IPS-18a (cell line): ENCODE results near the gene PHLDB3.

ENCODE experiments used
- H3K27ac ChIP-seq: one replicate; pipeline ENCODE4 v1.5.1; 2013; ENCODE audit warnings: low read length
- H3K27me3 ChIP-seq: one replicate; pipeline ENCODE4 v1.6.1; 2013; ENCODE audit warnings: mild to moderate bottlenecking, low read length; ENCODE audit not compliant: control insufficient read depth, insufficient read depth
- H3K36me3 ChIP-seq: one replicate; pipeline ENCODE4 v1.6.1; 2013; ENCODE audit warnings: low read depth, low read length; ENCODE audit not compliant: control insufficient read depth
- H3K4me1 ChIP-seq: one replicate; pipeline ENCODE4 v1.6.1; 2013; ENCODE audit warnings: low read depth, low read length; ENCODE audit not compliant: control insufficient read depth
- H3K4me3 ChIP-seq: one replicate; pipeline ENCODE4 v1.5.1; 2013; ENCODE audit warnings: low read length
- H3K9ac ChIP-seq: one replicate; pipeline ENCODE4 v1.6.1; 2013; ENCODE audit warnings: mild to moderate bottlenecking, low read length, moderate library complexity
- H3K9me3 ChIP-seq: one replicate; pipeline ENCODE4 v1.6.1; 2013; ENCODE audit warnings: low read depth, low read length; ENCODE audit not compliant: control insufficient read depth

Gene PHLDB3

DNA sequence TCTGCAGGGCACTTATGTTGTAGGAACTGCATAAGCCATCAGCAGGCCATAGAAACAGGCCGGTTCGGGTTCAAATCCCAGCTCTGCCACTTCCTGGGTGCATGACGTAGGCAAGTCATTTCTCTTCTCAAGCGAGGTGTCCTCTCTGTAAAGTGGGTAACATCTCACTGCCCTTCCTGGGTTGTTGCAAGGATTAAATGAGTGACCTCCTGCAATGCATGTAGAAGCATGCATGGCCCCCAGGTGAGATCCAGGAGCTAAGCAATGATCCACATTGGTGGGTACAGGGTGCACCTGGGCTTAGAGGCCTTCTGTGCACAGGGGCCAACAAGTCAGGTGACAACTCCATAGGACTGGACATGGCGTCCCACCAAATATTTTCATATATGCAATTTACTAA, 13.8 kb downstream of the PHLDB3 start:
- Histone ChIP-seq H3K9me3 (no peaks in the 10 kb centered on the region), H3K9ac (no peak overlapping the region), H3K27ac (no peak overlapping the region), H3K4me1 (no peaks in the 10 kb centered on the region), H3K27me3 (no peaks in the 10 kb centered on the region), H3K36me3 (no peaks in the 10 kb centered on the region), H3K4me3 (no peak overlapping the region)

DNA sequence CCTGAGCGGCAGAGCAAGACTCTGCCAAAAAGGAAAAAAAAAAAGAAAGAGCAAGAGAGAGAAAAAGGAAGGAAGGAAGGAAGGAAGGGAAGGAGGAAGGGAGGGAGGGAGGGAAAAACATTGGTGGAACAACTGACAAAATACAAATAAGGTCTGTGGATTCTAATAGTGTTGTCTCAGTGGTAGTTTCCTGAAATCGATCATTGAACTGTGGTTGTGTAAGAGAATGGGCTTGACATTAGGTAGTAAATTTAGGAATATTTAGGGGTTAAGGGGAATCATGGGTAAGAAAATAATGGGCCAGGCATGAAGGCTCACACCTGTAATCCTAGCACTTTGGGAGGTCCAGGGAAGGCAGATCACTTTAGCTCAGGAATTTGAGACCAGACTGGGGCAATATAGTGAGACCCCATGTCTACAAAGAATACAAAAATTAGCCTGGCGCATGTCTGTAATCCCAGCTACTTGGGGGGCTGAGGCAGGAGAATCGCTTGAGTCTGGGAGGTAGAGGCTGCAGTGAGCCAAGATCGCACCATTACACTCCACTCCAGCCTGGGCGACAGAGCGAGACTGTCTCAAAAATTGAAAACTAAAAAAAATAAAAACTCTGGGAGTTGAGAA, 14.5 kb downstream of the PHLDB3 start:
- no peaks in the 10 kb centered on the region for H3K27me3 ChIP-seq
- no peak overlapping the region for H3K27ac ChIP-seq
- no peaks in the 10 kb centered on the region for H3K36me3 ChIP-seq
- H3K4me3 ChIP-seq, result no peak overlapping the region
- no peaks in the 10 kb centered on the region for H3K4me1 ChIP-seq
- no peaks in the 10 kb centered on the region for H3K9me3 ChIP-seq
- H3K9ac ChIP-seq, result no peak overlapping the region

DNA sequence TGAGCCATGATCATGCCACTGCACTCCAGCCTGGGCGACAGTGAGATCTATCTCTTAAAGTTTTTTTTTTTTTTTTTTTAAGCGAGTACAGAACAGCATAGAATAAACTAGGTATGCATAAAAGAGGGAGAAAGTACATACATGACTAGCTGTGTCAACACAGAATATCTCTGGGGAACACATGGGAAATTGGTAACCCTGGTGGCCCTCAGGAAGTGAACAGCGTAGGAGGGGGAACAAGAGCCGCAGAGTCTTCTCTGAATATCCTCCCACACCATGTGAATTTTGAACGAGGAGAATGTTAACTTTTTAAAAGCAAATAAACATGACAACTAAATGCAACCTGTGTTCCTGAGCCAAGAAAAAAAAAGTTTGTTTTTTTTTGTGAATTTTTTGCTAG, 15.2 kb downstream of the PHLDB3 start:
- H3K27ac ChIP-seq, result no peak overlapping the region
- H3K4me1 ChIP-seq, result no peaks in the 10 kb centered on the region
- no peak overlapping the region for H3K9ac ChIP-seq
- no peaks in the 10 kb centered on the region for H3K36me3 ChIP-seq
- no peaks in the 10 kb centered on the region for H3K27me3 ChIP-seq
- H3K9me3 ChIP-seq, result no peaks in the 10 kb centered on the region
- no peak overlapping the region for H3K4me3 ChIP-seq

DNA sequence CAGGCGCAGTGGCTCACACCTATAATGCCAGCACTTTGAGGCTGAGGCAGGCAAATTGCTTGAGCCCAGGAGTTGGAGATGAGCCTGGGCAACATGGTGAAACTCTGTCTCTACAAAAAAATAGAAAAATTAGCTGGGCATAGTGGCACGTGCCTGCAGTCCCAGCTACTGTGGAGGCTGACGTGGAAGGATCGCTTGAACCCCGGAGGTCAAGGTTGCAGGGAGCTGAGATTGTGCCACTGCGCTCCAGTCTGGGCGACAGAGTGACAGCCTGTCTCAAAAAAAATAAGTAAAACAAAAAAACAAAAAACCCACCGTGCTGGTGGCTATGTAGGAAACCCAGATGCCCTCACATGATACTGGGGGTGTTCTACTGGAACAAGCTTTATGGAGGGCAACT, 16.4 kb downstream of the PHLDB3 start:
- H3K9ac ChIP-seq, result no peak overlapping the region

DNA sequence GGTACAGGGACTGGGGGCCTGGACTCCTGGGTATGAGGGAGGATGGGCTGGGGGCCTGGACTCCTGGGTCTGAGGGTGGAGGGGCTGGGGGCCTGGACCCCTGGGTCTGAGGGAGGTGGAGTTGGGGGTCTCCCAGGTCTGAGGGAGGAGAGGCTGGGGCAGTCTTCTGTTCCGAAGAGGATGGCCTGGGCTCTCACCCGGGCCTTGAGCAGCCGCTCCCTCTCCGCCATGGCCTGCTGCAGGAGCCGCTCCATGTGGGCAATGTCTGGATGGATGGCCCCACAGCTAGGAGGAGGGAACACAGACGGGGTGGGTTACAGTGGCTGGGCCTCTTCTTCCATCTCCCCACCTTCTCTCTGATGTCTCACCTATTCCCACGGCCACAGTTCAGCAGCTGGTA, 18.1 kb downstream of the PHLDB3 start:
- H3K27ac ChIP-seq, result no peak overlapping the region
- H3K4me1 ChIP-seq, result no peaks in the 10 kb centered on the region
- H3K9me3 ChIP-seq, result no peaks in the 10 kb centered on the region
- H3K9ac ChIP-seq, result no peak overlapping the region
- H3K4me3 ChIP-seq, result no peak overlapping the region
- H3K27me3 ChIP-seq, result no peaks in the 10 kb centered on the region
- no peaks in the 10 kb centered on the region for H3K36me3 ChIP-seq

More for the DNA sequence above, 16.4 kb downstream of the PHLDB3 start:
- no peaks in the 10 kb centered on the region for H3K36me3 ChIP-seq
- no peak overlapping the region for H3K27ac ChIP-seq
- H3K4me1 ChIP-seq, result no peaks in the 10 kb centered on the region
- no peaks in the 10 kb centered on the region for H3K9me3 ChIP-seq
- H3K4me3 ChIP-seq, result no peak overlapping the region
- no peaks in the 10 kb centered on the region for H3K27me3 ChIP-seq

DNA sequence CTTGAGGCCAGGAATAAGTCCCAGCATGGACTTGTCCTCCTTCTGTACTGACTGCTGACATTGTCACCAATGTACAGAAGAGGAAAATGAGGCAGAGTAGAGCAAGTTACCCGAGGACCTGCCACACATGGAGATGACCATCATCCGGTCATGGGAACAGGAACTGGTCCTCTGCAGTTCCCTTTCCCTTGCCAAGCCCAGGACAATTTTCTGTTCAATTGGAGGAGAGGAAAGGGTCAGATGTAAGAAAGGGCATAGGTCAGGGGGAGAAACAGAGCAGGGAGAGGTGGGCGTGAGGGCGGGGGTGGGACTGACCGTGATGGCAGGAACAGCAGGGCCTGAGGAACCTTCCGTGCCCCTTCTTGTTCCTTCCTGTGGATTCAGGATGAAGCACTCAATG, 18.6 kb downstream of the PHLDB3 start:
- H3K9ac ChIP-seq, result no peak overlapping the region
- H3K36me3 ChIP-seq, result no peaks in the 10 kb centered on the region
- no peaks in the 10 kb centered on the region for H3K4me1 ChIP-seq
- H3K27ac ChIP-seq, result no peak overlapping the region
- H3K9me3 ChIP-seq, result no peaks in the 10 kb centered on the region
- H3K4me3 ChIP-seq, result no peak overlapping the region
- no peaks in the 10 kb centered on the region for H3K27me3 ChIP-seq

DNA sequence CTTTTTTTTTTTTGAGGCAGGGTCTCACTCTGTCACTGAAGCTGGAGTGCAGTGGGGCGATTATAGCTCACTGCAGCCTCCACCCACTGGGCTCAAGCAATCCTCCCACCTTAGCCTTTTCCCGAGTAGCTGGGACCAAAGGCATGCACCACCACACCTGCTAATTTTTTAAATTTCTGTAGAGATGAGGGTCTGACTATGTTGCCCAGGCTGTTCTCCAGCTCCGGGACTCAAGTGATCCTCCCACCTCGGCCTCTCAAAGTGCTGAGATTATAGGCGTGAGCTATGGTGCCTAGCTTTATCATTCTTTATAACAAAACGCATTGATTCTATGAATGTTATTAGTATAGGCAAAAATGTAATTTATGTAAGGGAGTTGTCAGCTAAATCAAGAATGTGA, 21.3 kb downstream of the PHLDB3 start:
- no peak overlapping the region for H3K9ac ChIP-seq
- no peaks in the 10 kb centered on the region for H3K9me3 ChIP-seq
- no peaks in the 10 kb centered on the region for H3K4me1 ChIP-seq
- no peak overlapping the region for H3K4me3 ChIP-seq
- H3K36me3 ChIP-seq, result no peaks in the 10 kb centered on the region
- H3K27me3 ChIP-seq, result no peaks in the 10 kb centered on the region
- no peak overlapping the region for H3K27ac ChIP-seq

DNA sequence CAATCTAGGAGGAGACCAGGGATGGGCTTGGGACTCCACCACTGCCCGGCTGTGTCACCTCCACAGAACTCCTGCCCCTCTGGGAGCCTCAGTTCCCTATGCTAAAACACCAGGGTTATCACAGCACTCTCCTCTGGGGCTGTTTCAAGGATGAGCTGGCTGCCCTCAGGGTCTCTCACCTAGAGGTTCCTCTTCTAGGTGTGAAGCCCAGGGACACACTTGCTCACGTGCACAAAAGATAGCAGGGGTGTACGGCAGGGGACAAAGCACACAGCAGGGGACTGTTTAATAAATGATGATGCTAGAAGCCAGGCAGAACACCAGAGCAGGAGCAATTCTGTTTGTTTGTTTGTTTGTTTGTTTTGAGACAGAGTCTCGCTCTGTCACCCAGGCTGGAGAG, 22.4 kb downstream of the PHLDB3 start:
- no peaks in the 10 kb centered on the region for H3K4me1 ChIP-seq
- no peaks in the 10 kb centered on the region for H3K36me3 ChIP-seq
- H3K9me3 ChIP-seq, result no peaks in the 10 kb centered on the region
- H3K9ac ChIP-seq, result no peak overlapping the region
- H3K27me3 ChIP-seq, result no peaks in the 10 kb centered on the region
- no peak overlapping the region for H3K4me3 ChIP-seq
- no peak overlapping the region for H3K27ac ChIP-seq

DNA sequence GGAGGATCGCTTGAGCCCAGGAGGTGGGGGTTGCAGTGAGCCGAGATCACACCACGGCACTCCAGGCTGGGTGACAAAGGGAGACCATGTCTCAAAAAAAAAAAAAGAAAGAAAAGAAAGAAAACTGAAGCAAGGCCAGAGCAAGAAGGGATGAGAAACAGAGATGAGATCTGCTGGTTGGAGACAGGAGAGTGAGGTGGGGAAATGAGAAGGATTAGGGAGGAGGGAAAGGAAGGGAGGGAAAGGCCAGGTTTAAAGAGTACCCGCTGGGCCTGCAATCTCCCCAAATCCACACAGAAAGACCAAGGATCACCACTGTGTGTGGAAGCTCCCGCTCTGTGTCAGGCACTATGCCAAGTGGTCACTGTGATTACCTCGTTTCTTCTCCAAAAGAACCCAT, 22.8 kb downstream of the PHLDB3 start:
- Histone ChIP-seq H3K4me3 (no peak overlapping the region), H3K36me3 (no peaks in the 10 kb centered on the region), H3K4me1 (no peaks in the 10 kb centered on the region), H3K27ac (no peak overlapping the region), H3K9ac (no peak overlapping the region), H3K9me3 (no peaks in the 10 kb centered on the region), H3K27me3 (no peaks in the 10 kb centered on the region)

DNA sequence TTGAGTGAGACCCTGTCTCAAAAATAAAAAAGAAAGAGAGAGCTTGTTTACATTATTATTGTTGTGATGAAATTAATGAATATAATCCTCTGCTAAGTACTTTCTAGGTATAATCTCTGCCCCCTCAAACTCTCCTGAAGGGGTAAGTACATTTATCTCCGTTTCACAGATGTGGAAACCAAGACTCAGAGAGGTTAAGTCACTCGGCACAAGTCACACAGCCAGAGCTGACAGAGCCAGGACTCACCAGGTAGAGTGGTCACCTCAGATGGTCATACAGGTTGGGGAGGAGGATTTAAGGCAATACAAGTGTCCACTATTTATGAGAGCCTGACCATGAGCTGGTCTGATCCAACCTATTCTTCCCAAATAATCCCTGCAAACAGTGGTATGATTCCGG, 24.0 kb downstream of the PHLDB3 start:
- H3K4me3 ChIP-seq, result no peak overlapping the region
- H3K27me3 ChIP-seq, result no peaks in the 10 kb centered on the region
- H3K4me1 ChIP-seq, result no peaks in the 10 kb centered on the region
- H3K9me3 ChIP-seq, result no peaks in the 10 kb centered on the region
- no peaks in the 10 kb centered on the region for H3K36me3 ChIP-seq
- H3K27ac ChIP-seq, result no peak overlapping the region
- no peak overlapping the region for H3K9ac ChIP-seq

DNA sequence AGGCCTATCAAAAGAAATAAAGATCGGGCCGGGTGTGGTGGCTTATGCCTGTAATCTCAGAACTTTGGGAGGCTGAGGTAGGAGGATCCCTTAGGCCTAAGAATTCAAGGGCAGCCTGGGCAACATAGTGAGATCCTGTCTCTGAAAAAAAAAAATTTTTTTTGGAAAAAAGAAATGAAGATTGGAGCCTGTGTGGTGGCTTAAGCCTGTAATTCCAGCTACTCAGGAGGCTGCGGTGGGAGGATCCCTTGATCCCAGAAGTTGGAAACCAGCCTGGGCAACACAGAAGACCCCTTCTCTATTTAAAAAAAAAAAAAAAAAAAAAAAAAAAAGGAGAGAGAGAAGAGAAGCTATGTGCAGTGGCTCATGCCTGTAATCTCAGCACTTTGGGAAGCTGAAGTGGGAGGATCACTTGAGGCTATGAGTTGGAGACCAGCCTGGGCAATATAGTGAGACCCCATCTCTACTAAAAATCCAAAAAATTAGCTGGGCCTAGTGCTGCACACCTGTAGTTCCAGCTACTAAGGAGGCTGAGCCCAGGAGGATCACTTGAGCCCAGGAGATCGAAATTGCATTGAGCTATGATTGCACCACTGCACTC, 24.5 kb downstream of the PHLDB3 start:
- Histone ChIP-seq H3K4me3 (no peak overlapping the region), H3K27me3 (no peaks in the 10 kb centered on the region), H3K9ac (no peak overlapping the region), H3K27ac (no peak overlapping the region), H3K9me3 (no peaks in the 10 kb centered on the region), H3K4me1 (no peaks in the 10 kb centered on the region), H3K36me3 (no peaks in the 10 kb centered on the region)

DNA sequence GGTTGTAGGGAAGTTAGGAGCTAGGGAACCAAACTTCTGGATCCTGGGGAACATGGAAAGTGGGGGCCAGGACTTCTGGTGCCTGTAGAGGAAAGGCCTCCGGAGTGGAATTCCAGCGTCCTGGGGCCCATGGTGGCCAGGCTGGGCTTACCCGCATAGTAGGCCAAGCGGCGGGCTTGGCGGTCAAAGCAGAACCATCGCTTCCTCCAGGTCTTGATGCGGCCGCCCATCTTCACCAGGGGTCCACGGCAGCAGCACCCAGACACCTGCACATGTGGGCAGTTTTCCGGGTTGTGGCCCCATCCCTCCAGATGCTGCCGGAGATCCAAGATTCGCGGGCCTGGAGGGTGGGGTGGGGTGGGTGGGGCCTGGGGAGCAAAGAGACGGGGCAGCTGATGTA, 25.3 kb downstream of the PHLDB3 start:
- H3K9me3 ChIP-seq, result no peaks in the 10 kb centered on the region
- no peaks in the 10 kb centered on the region for H3K4me1 ChIP-seq
- no peak overlapping the region for H3K9ac ChIP-seq
- H3K4me3 ChIP-seq, result no peak overlapping the region
- no peaks in the 10 kb centered on the region for H3K36me3 ChIP-seq
- H3K27ac ChIP-seq, result no peak overlapping the region
- no peaks in the 10 kb centered on the region for H3K27me3 ChIP-seq
